ENCODE data around the gene FAM107B. TPM values are rescaled to one million over a fixed set of nuclear protein-coding genes. Genes with fewer than 3 reads are reported as not detected.

FAM107B gene
- 86.8 to 124 TPM (median 99.1 TPM) in 5 replicates for total RNA-seq (2022; extraction: Qiagen RNA extraction)

GRCh38 chr10:14774797-14775196 lies at the start of gene FAM107B:
TSS of gene FAM107B (minus strand) at chr10:14774897. CDS start at chr10:14774663, 234 bp downstream.

Other genes with a start within 250 kb of the FAM107B start
- 0.77 to 1.3 TPM (median 0.92 TPM) in 5 replicates for gene CDNF, start 63.1 kb upstream of the FAM107B start, total RNA-seq (2022; extraction: Qiagen RNA extraction)
- gene HSPA14, start 63.4 kb upstream of the FAM107B start, total RNA-seq (2022; extraction: Qiagen RNA extraction): 37.8 to 42.4 TPM (median 40.0 TPM) in 5 replicates
- gene MSANTD7, start 63.4 kb upstream of the FAM107B start, total RNA-seq (2022; extraction: Qiagen RNA extraction): 10.2 to 12.5 TPM (median 10.3 TPM) in 5 replicates
- gene SUV39H2, start 104.0 kb upstream of the FAM107B start, total RNA-seq (2022; extraction: Qiagen RNA extraction): 17.0 to 19.1 TPM (median 18.8 TPM) in 5 replicates
- 4.7 to 7.0 TPM (median 5.1 TPM) in 5 replicates for gene DCLRE1C, start 179.2 kb upstream of the FAM107B start, total RNA-seq (2022; extraction: Qiagen RNA extraction)
- gene MEIG1, start 184.5 kb upstream of the FAM107B start, total RNA-seq (2022; extraction: Qiagen RNA extraction): 0.43 to 0.83 TPM (median 0.63 TPM) in 5 replicates